Hematopoietic multipotent progenitor cell treated with erythropoietin and hydrocortisone succinate and interleukin-3 and kit ligand, for 17 days (in vitro differentiated cells): ENCODE data around the gene PRKN.
"Not testable (repeated sequence)": the region's sequence is repeated elsewhere in the genome, so short reads cannot be mapped to it uniquely, and the experiment has no call there.

Source experiments
- DNase-seq: peaks from one replicate; pipeline ENCODE4 v3.0.0-alpha.2; 2015; ENCODE audit warnings: low spot score

The PRKN gene

GRCh38 chr6:162532283-162533008, 195.1 kb downstream of the PRKN start:
- DNase-seq, result no peak

- not testable (repeated sequence) for DNase-seq
These were observed 196.2 kb downstream of the PRKN start for GRCh38 chr6:162531391-162531790.

- DNase-seq, result no peak
These were observed 199.0 kb downstream of the PRKN start for GRCh38 chr6:162528538-162528937.

GRCh38 chr6:162526960-162527359, 200.6 kb downstream of the PRKN start:
- DNase-seq, result no peak

DNA sequence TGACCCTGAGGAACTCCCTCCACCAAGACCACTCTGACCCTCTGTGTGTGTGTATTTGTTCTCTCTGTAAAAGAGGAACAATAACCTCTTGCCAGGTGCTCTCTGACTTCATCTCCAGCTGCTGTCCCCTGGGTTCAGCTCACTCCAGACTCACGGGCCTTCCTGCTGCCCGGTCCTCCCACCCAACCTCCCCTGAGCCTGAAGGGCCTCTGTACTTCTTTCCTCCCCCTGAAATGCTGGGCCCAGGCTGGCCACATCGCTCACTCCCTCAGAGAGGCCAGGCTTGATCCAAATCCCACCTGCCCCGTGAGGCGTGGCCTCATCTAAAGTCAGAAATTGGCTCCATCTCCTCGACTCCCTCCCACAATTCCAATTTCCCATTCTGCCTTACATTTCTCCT, 202.4 kb downstream of the PRKN start:
- no peak for DNase-seq

- no peak for DNase-seq
These were observed 214.8 kb downstream of the PRKN start for GRCh38 chr6:162512744-162513143.

GRCh38 chr6:162497389-162497788, 230.2 kb downstream of the PRKN start:
- DNase-seq, result no peak

- DNase-seq, result no peak
These were observed 233.6 kb downstream of the PRKN start for GRCh38 chr6:162493917-162494316.

DNA sequence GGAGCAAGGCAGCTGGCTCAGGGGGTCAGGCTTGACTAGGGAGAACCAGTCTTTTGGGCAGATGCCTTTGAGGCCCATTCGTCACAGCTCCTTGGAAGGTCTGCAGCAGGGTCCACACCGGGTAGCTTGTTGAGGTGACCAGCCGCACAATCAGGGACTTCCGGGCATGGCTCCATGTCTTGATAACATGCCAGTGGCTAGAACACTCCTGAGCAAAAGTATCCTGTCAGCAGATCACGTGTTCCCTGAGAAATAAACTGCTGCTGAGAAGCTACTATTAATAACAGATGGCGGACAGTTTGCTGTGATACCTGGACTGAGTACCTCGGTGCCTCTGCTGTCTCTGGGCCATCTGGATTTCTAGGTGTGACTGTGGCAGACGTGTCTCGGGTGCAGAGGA, 235.9 kb downstream of the PRKN start:
- DNase-seq, result no peak

DNA sequence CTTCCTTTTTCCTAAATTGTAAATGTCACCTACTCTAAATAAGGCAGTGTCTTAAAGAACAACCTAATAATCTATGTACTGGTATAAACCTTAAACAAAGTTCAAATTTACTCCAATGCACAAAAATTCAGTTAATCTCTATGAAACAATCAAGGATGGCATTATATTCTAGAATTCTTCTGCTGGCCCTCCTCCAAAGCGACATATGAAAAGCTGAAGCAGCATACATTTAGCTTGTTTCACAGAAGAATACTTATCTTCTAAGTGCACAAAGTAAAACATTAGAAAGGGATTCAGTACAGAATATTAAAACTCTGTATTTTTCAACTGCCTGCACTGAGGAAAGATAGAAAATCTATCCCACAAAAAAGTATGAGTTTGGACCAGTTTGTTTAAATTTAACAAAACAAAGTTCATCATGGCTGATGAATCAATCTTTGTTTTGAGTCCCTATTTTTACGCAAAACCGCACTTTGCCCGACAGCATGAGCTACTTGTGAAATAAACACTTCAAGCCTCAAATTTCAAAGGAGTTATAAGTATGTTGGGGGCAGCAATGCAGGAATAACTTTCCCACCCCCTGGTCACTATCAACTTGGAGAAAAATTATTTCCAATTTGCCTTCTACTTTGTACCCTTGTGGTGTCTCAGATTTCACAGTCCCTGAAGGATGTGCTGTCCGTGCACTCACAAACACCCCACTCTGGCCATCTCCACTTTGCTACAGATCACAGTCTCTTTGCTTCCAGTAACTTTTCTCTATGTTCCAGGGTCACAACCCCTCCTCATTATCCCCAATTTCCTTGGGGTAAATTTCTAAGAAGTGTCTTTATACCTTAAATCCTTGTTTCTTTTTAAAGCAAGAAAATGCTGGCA, 238.2 kb downstream of the PRKN start:
- DNase-seq, result no peak

GRCh38 chr6:162488444-162488843, 239.1 kb downstream of the PRKN start:
- DNase-seq, result no peak

GRCh38 chr6:162485464-162485863, 242.1 kb downstream of the PRKN start:
- DNase-seq, result no peak

- no peak for DNase-seq
These were observed 245.6 kb downstream of the PRKN start for GRCh38 chr6:162481938-162482337.

GRCh38 chr6:162481320-162481719, 246.2 kb downstream of the PRKN start:
- no peak for DNase-seq

- DNase-seq, result no peak
These were observed 249.3 kb downstream of the PRKN start for GRCh38 chr6:162478192-162478671.

GRCh38 chr6:162474722-162475121, 252.8 kb downstream of the PRKN start:
- DNase-seq, result no peak

DNA sequence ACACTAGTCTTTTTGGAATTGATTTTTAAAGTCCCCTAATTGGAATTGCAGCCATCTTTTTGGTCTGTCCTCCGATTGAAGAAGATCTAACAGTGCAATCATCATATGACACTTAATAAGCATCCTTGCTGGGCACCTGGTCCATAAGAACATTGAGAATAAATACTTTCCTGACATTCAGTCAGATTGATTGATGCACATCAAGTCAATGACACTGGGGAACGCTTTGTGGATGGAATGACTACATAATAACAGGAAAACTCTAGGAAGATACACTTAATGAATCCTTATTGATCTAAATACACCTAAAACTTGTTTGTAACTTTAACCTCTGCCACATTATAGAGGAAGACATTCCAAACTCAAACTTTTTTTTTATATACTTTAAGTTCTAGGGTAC, 255.7 kb downstream of the PRKN start:
- no peak for DNase-seq

GRCh38 chr6:162468326-162468725, 259.2 kb downstream of the PRKN start:
- DNase-seq, result no peak

DNA sequence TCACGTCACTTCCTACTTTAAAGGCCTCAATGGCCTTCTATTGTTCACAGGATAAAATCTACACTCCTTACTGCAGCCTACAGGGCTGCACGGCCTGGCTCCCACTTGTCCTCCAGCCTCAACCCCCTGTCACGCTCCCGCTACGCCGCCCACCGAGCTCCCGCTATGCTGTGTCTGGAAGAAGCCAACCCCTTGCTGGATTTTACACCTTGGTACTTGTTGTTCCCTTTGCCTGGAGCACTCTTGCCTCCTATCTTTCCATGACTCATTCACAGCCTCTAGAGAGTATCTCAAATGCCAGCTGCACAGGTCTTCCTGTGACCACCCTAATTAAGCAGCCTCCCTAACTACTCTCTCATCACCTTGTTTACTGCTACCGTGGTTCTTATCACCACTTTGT, 259.9 kb downstream of the PRKN start:
- no peak for DNase-seq

GRCh38 chr6:162463576-162463975, 264.0 kb downstream of the PRKN start:
- DNase-seq, result no peak

- DNase-seq, result no peak
These were observed 267.6 kb downstream of the PRKN start for GRCh38 chr6:162459985-162460384.

- DNase-seq, result no peak
These were observed 277.2 kb downstream of the PRKN start for GRCh38 chr6:162450358-162450757.

GRCh38 chr6:162448294-162448693, 279.3 kb downstream of the PRKN start:
- DNase-seq, result no peak
